Astrocyte (in vitro differentiated cells and primary cell): ENCODE results near the gene HOXD12. TPM values are rescaled to one million over a fixed set of nuclear protein-coding genes. Genes with fewer than 3 reads are reported as not detected.
A peak's percentile ranks its signal among the peaks of the same experiment; 100 is the strongest.

Source experiments
- DNase-seq: peaks from one replicate; pipeline ENCODE4 v3.0.0-alpha.2; 2010; ENCODE audit warnings: low read depth
- FAIRE-seq: peaks from 2 replicates; lab custom pipeline; 2011; peaks lifted over from hg19 to GRCh38; lab: Jason Lieb, UNC
- H2AFZ ChIP-seq: 2 replicates; pipeline ENCODE4 v1.6.0; 2012; ENCODE audit warnings: low read depth, low read length, inconsistent platforms
- H3K27ac ChIP-seq: 2 replicates; pipeline ENCODE4 v1.5.1; 2011; ENCODE audit warnings: low read depth, low read length, inconsistent platforms
- H3K27me3 ChIP-seq: 2 replicates; pipeline ENCODE4 v1.6.0; 2011; ENCODE audit warnings: low read length, inconsistent platforms; ENCODE audit not compliant: insufficient read depth
- H3K36me3 ChIP-seq: 2 replicates; pipeline ENCODE4 v1.5.1; 2011; ENCODE audit warnings: low read length, inconsistent platforms; ENCODE audit not compliant: insufficient read depth
- H3K4me1 ChIP-seq: 2 replicates; pipeline ENCODE4 v1.5.1; 2011; ENCODE audit warnings: low read length, inconsistent platforms; ENCODE audit not compliant: insufficient read depth
- H3K4me2 ChIP-seq: 2 replicates; pipeline ENCODE4 v1.6.0; 2012; ENCODE audit warnings: low read length, inconsistent platforms
- H3K4me3 ChIP-seq: 2 replicates; pipeline ENCODE4 v1.5.1; 2011; ENCODE audit warnings: low read depth, mild to moderate bottlenecking, low read length, inconsistent platforms; ENCODE audit not compliant: insufficient read depth
- H3K79me2 ChIP-seq: 2 replicates; pipeline ENCODE4 v1.6.0; 2012; ENCODE audit warnings: mild to moderate bottlenecking, low read length, inconsistent platforms; ENCODE audit not compliant: insufficient read depth
- H3K9ac ChIP-seq: 2 replicates; pipeline ENCODE4 v1.6.0; 2012; ENCODE audit warnings: mild to moderate bottlenecking, low read length, inconsistent platforms
- H3K9me3 ChIP-seq: 2 replicates; pipeline ENCODE4 v1.5.1; 2012; ENCODE audit warnings: low read depth, mild to moderate bottlenecking, low read length, inconsistent platforms; ENCODE audit not compliant: insufficient read depth
- H4K20me1 ChIP-seq: 2 replicates; pipeline ENCODE4 v1.6.0; 2012; ENCODE audit warnings: low read length, inconsistent platforms; ENCODE audit not compliant: insufficient read depth
- H3K27ac Mint-ChIP-seq: one replicate; pipeline ENCODE4 v1.8.0; 2021; ENCODE audit warnings: mild to moderate bottlenecking, mixed read lengths; ENCODE audit not compliant: unreplicated experiment
- H3K27me3 Mint-ChIP-seq: one replicate; pipeline ENCODE4 v1.8.0; 2021; ENCODE audit warnings: low read depth, mixed read lengths; ENCODE audit not compliant: unreplicated experiment
- H3K36me3 Mint-ChIP-seq: one replicate; pipeline ENCODE4 v1.8.0; 2021; ENCODE audit warnings: low read depth, mixed read lengths; ENCODE audit not compliant: unreplicated experiment
- H3K4me1 Mint-ChIP-seq: one replicate; pipeline ENCODE4 v1.8.0; 2021; ENCODE audit warnings: low read depth, mixed read lengths; ENCODE audit not compliant: unreplicated experiment
- H3K4me3 Mint-ChIP-seq: one replicate; pipeline ENCODE4 v1.8.0; 2021; ENCODE audit warnings: mild to moderate bottlenecking, moderate library complexity, mixed read lengths; ENCODE audit not compliant: unreplicated experiment
- H3K9me3 Mint-ChIP-seq: one replicate; pipeline ENCODE4 v1.8.0; 2021; ENCODE audit warnings: mild to moderate bottlenecking, mixed read lengths; ENCODE audit not compliant: unreplicated experiment
- CTCF ChIP-seq: IDR thresholded peaks from 2 replicates; pipeline ENCODE4 v1.5.1; 2011; ENCODE audit warnings: low read depth, mild to moderate bottlenecking, inconsistent platforms, low read length, moderate library complexity; ENCODE audit not compliant: insufficient read depth
- EZH2 ChIP-seq: IDR thresholded peaks from 2 replicates; pipeline ENCODE4 v1.6.1; 2012; ENCODE audit warnings: mild to moderate bottlenecking, low read length, inconsistent platforms; ENCODE audit not compliant: insufficient read depth
- total RNA-seq: library from RNA; stranded (reverse); gene quantifications from 2 replicates; pipeline ENCODE4 v1.2.1, GENCODE V29; 2021

The HOXD12 gene
- total RNA-seq, 1 donor from 2014 or later = not detected

DNA sequence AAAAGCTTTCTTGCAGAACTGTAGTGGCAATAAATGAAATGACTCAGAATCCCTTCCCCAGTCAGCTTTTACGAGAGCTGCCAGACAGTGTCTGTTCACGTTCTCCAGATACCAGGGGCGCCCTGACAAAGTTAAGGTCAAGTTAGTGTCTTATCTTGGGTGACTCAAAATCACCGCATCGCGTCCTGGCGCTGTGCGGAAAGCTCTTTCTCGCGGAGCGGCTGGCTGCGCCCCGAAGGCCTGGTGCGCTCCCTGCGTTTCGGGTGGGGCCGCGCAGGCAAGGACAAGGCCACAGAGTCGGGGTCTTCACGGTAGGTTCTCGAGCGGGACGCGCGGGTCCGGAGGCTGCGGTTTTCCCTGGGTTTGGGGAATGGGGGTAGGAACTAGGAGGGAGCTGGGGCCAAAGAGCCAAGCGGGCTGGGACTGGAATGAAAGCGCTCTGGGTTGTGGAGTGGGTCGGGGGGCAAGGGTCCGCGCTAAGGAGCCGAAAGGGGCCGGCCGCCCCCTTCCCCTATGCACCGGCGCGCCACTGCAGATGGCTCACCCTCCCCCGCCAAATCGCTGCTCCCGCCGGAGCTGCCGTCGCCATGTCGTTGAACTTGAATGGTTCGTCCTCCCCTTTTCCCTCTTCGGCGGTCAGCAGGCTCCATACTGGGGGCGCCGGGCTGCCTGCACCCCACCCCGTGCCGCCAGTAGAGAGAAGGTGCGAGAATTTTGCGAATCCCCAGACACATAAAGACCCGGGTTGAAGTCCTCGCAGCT lies 4.9 kb downstream of the HOXD12 start:
- FAIRE-seq = no peak
- peaks cover 21% of the 10 kb centered on the region for H3K9me3 ChIP-seq
- no peak overlapping the region for H3K9ac ChIP-seq
- no peak overlapping the region for H3K4me3 ChIP-seq
- peaks cover 4% of the 10 kb centered on the region for H4K20me1 ChIP-seq
- Mint-ChIP-seq H3K27me3 (peaks cover 79% of the 10 kb centered on the region), H3K36me3 (no peaks in the 10 kb centered on the region), H3K4me1 (peaks cover 4% of the 10 kb centered on the region), H3K27ac (peak overlapping the region; percentile 72), H3K4me3 (no peak overlapping the region), H3K9me3 (peaks cover 23% of the 10 kb centered on the region)
- H3K36me3 ChIP-seq = no peaks in the 10 kb centered on the region
- peaks cover 87% of the 10 kb centered on the region for H3K27me3 ChIP-seq
- no peak overlapping the region for H2AFZ ChIP-seq
- no peaks in the 10 kb centered on the region for H3K4me1 ChIP-seq
- no peak for DNase-seq
- peak; percentile 89 for TF ChIP-seq EZH2
- no peak for TF ChIP-seq CTCF
- no peaks in the 10 kb centered on the region for H3K79me2 ChIP-seq
- H3K27ac ChIP-seq = no peak overlapping the region
- no peak overlapping the region for H3K4me2 ChIP-seq

DNA sequence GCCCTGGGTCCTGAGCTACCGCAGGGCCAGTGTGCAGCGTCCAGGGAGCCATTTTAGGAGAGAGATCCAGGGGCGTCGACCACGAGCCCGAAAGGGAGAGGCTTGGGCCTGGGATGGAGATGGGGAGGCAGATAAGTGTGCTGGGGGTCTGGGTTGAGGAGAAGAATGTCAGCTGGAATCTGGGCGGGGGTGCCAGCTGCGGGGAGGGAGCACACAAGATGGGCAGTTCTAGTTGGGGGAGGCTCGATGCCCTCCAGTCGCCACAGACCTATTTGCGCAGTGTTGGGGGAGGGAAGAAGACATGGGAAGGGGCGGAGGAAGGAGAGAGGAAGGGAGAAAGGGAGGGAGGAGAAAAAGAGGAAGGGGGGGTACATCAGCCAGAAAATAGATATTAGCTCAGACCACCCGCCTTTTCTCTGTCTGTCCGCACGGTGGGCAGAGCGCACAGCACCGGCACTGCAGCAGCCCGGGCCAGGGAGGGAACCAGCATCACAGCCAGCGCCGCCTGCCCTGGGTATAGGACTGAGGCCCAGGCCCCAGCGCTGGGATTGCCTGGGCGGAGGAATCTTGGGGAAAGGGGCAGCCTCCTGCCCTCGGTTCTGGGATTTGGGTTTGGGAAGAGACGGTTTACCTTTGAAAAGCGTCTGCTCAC lies 5.6 kb downstream of the HOXD12 start:
- Histone ChIP-seq H3K9me3 (peaks cover 21% of the 10 kb centered on the region), H3K4me3 (no peak overlapping the region), H3K9ac (no peak overlapping the region), H3K27me3 (peaks cover 87% of the 10 kb centered on the region), H3K27ac (no peak overlapping the region), H3K79me2 (no peaks in the 10 kb centered on the region), H3K4me2 (no peak overlapping the region), H4K20me1 (peaks cover 4% of the 10 kb centered on the region), H2AFZ (no peak overlapping the region), H3K4me1 (no peaks in the 10 kb centered on the region), H3K36me3 (no peaks in the 10 kb centered on the region)
- no peak overlapping the region for H3K4me3 Mint-ChIP-seq
- H3K36me3 Mint-ChIP-seq = no peaks in the 10 kb centered on the region
- peaks cover 83% of the 10 kb centered on the region for H3K27me3 Mint-ChIP-seq
- H3K27ac Mint-ChIP-seq = peak overlapping the region; percentile 72
- DNase-seq (no peak), FAIRE-seq (no peak)
- H3K9me3 Mint-ChIP-seq = peaks cover 23% of the 10 kb centered on the region
- TF ChIP-seq EZH2 = no peak
- peaks cover 4% of the 10 kb centered on the region for H3K4me1 Mint-ChIP-seq

GRCh38 chr2:176105730-176106580 lies 6.4 kb downstream of the HOXD12 start:
- DNase-seq = no peak
- Histone ChIP-seq H3K27ac (no peak overlapping the region), H3K9me3 (peaks cover 15% of the 10 kb centered on the region), H3K4me3 (no peak overlapping the region), H2AFZ (no peak overlapping the region), H3K36me3 (no peaks in the 10 kb centered on the region), H3K4me1 (no peaks in the 10 kb centered on the region), H3K4me2 (no peak overlapping the region), H3K9ac (no peak overlapping the region), H3K27me3 (peaks cover 87% of the 10 kb centered on the region), H3K79me2 (no peaks in the 10 kb centered on the region), H4K20me1 (peaks cover 4% of the 10 kb centered on the region)
- Mint-ChIP-seq H3K4me3 (peak overlapping the region; percentile 34), H3K27ac (peak overlapping the region; percentile 80), H3K9me3 (peaks cover 19% of the 10 kb centered on the region), H3K27me3 (peaks cover 83% of the 10 kb centered on the region), H3K4me1 (peaks cover 4% of the 10 kb centered on the region), H3K36me3 (no peaks in the 10 kb centered on the region)
- no peak for FAIRE-seq
- TF ChIP-seq CTCF (no peak), EZH2 (no peak)
